ENCODE measurements around the gene AGO4. TPM values are rescaled to one million over a fixed set of nuclear protein-coding genes. Genes with fewer than 3 reads are reported as not detected.
"Not testable (repeated sequence)": the region's sequence is repeated elsewhere in the genome, so short reads cannot be mapped to it uniquely, and the experiment has no call there.

Gene AGO4
- total RNA-seq, 2 donors from 2014 or later: 10.9 to 13.6 TPM

- no peak for DNase-seq
- H3K4me1 Mint-ChIP-seq (ENCODE audit: low read depth): no peaks in the 10 kb centered on the region
- no peaks in the 10 kb centered on the region for H3K36me3 Mint-ChIP-seq (ENCODE audit: insufficient read depth in 2 of 2)
- no peaks in the 10 kb centered on the region for H3K9me3 Mint-ChIP-seq
- ATAC-seq (replicated peaks in 1 of 2): no peak
- H3K27ac Mint-ChIP-seq: no peak overlapping the region
- no peaks in the 10 kb centered on the region for H3K27me3 Mint-ChIP-seq (ENCODE audit: low read depth)
- no peak overlapping the region for H3K4me3 Mint-ChIP-seq
Measured at GRCh38 chr1:35860696-35861095, 52.9 kb downstream of the AGO4 start.

GRCh38 chr1:35863136-35863535, 55.3 kb downstream of the AGO4 start:
- H3K27ac Mint-ChIP-seq: no peak overlapping the region
- no peaks in the 10 kb centered on the region for H3K9me3 Mint-ChIP-seq
- no peak for DNase-seq
- no peaks in the 10 kb centered on the region for H3K4me1 Mint-ChIP-seq (ENCODE audit: low read depth)
- no peak overlapping the region for H3K4me3 Mint-ChIP-seq
- H3K27me3 Mint-ChIP-seq (ENCODE audit: low read depth): no peaks in the 10 kb centered on the region
- ATAC-seq (replicated peaks in 1 of 2): no peak
- no peaks in the 10 kb centered on the region for H3K36me3 Mint-ChIP-seq (ENCODE audit: insufficient read depth in 2 of 2)

GRCh38 chr1:35863881-35864625, 56.2 kb downstream of the AGO4 start:
- Mint-ChIP-seq H3K4me3 (no peak overlapping the region), H3K9me3 (no peaks in the 10 kb centered on the region), H3K36me3 (ENCODE audit: insufficient read depth in 2 of 2) (no peaks in the 10 kb centered on the region), H3K4me1 (ENCODE audit: low read depth) (no peaks in the 10 kb centered on the region), H3K27ac (no peak overlapping the region), H3K27me3 (ENCODE audit: low read depth) (no peaks in the 10 kb centered on the region)
- ATAC-seq (replicated peaks in 1 of 2) (no peak), DNase-seq (no peak)

GRCh38 chr1:35864813-35865212, 57.0 kb downstream of the AGO4 start:
- no peak for ATAC-seq (replicated peaks in 1 of 2)
- no peaks in the 10 kb centered on the region for H3K27me3 Mint-ChIP-seq (ENCODE audit: low read depth)

GRCh38 chr1:35866991-35867390, 59.2 kb downstream of the AGO4 start:
- no peaks in the 10 kb centered on the region for H3K9me3 Mint-ChIP-seq
- H3K4me1 Mint-ChIP-seq (ENCODE audit: low read depth): no peaks in the 10 kb centered on the region
- no peaks in the 10 kb centered on the region for H3K36me3 Mint-ChIP-seq (ENCODE audit: insufficient read depth in 2 of 2)
- H3K27me3 Mint-ChIP-seq (ENCODE audit: low read depth): no peaks in the 10 kb centered on the region
- no peak overlapping the region for H3K27ac Mint-ChIP-seq
- ATAC-seq (replicated peaks in 1 of 2): no peak
- no peak overlapping the region for H3K4me3 Mint-ChIP-seq
- no peak for DNase-seq

More at GRCh38 chr1:35864813-35865212, 57.0 kb downstream of the AGO4 start:
- no peak overlapping the region for H3K4me3 Mint-ChIP-seq
- H3K4me1 Mint-ChIP-seq (ENCODE audit: low read depth): no peaks in the 10 kb centered on the region
- H3K27ac Mint-ChIP-seq: no peak overlapping the region
- no peak for DNase-seq
- H3K36me3 Mint-ChIP-seq (ENCODE audit: insufficient read depth in 2 of 2): no peaks in the 10 kb centered on the region
- H3K9me3 Mint-ChIP-seq: no peaks in the 10 kb centered on the region

- not testable (repeated sequence) for H3K27ac Mint-ChIP-seq; H3K36me3 Mint-ChIP-seq (ENCODE audit: insufficient read depth in 2 of 2); DNase-seq; H3K27me3 Mint-ChIP-seq (ENCODE audit: low read depth); H3K9me3 Mint-ChIP-seq; H3K4me1 Mint-ChIP-seq (ENCODE audit: low read depth); ATAC-seq (replicated peaks in 1 of 2); H3K4me3 Mint-ChIP-seq
Measured at GRCh38 chr1:35869245-35869950, 61.6 kb downstream of the AGO4 start.

- Mint-ChIP-seq H3K9me3 (no peaks in the 10 kb centered on the region), H3K27me3 (ENCODE audit: low read depth) (no peaks in the 10 kb centered on the region), H3K4me1 (ENCODE audit: low read depth) (no peaks in the 10 kb centered on the region), H3K36me3 (ENCODE audit: insufficient read depth in 2 of 2) (no peaks in the 10 kb centered on the region), H3K27ac (no peak overlapping the region), H3K4me3 (no peak overlapping the region)
- ATAC-seq (replicated peaks in 1 of 2) (no peak), DNase-seq (no peak)
Measured at GRCh38 chr1:35870651-35871309, 63.0 kb downstream of the AGO4 start.

GRCh38 chr1:35873243-35873750, 65.5 kb downstream of the AGO4 start:
- ATAC-seq (replicated peaks in 1 of 2): no peak
- H3K36me3 Mint-ChIP-seq (ENCODE audit: insufficient read depth in 2 of 2): no peaks in the 10 kb centered on the region
- no peak overlapping the region for H3K27ac Mint-ChIP-seq

GRCh38 chr1:35874115-35874514, 66.3 kb downstream of the AGO4 start:
- not testable (repeated sequence) for H3K4me3 Mint-ChIP-seq; H3K9me3 Mint-ChIP-seq; H3K27me3 Mint-ChIP-seq (ENCODE audit: low read depth); H3K4me1 Mint-ChIP-seq (ENCODE audit: low read depth); H3K36me3 Mint-ChIP-seq (ENCODE audit: insufficient read depth in 2 of 2); DNase-seq; ATAC-seq (replicated peaks in 1 of 2); H3K27ac Mint-ChIP-seq

More at GRCh38 chr1:35873243-35873750, 65.5 kb downstream of the AGO4 start:
- Mint-ChIP-seq H3K27me3 (ENCODE audit: low read depth) (no peaks in the 10 kb centered on the region), H3K9me3 (no peaks in the 10 kb centered on the region), H3K4me3 (no peak overlapping the region), H3K4me1 (ENCODE audit: low read depth) (no peaks in the 10 kb centered on the region)
- no peak for DNase-seq

- ATAC-seq (replicated peaks in 1 of 2): no peak
- H3K36me3 Mint-ChIP-seq (ENCODE audit: insufficient read depth in 2 of 2): no peaks in the 10 kb centered on the region
- H3K27me3 Mint-ChIP-seq (ENCODE audit: low read depth): peaks cover 5% of the 10 kb centered on the region
- no peaks in the 10 kb centered on the region for H3K9me3 Mint-ChIP-seq
- H3K27ac Mint-ChIP-seq: no peak overlapping the region
- DNase-seq: no peak
- H3K4me3 Mint-ChIP-seq: no peak overlapping the region
- H3K4me1 Mint-ChIP-seq (ENCODE audit: low read depth): peaks cover 6% of the 10 kb centered on the region
Measured at GRCh38 chr1:35876988-35877387, 69.2 kb downstream of the AGO4 start.

GRCh38 chr1:35881850-35882273, 74.0 kb downstream of the AGO4 start:
- DNase-seq (no peak), ATAC-seq (replicated peaks in 1 of 2) (no peak)
- no peaks in the 10 kb centered on the region for H3K9me3 Mint-ChIP-seq
- peaks cover 5% of the 10 kb centered on the region for H3K27me3 Mint-ChIP-seq (ENCODE audit: low read depth)
- peak overlapping the region; percentile 44 to 65 for H3K4me3 Mint-ChIP-seq
- peaks cover 46% of the 10 kb centered on the region for H3K4me1 Mint-ChIP-seq (ENCODE audit: low read depth)
- no peaks in the 10 kb centered on the region for H3K36me3 Mint-ChIP-seq (ENCODE audit: insufficient read depth in 2 of 2)
- peak overlapping the region; percentile 1 for H3K27ac Mint-ChIP-seq

GRCh38 chr1:35882586-35882944, 74.7 kb downstream of the AGO4 start:
- Mint-ChIP-seq H3K27ac (peak overlapping the region; percentile 41), H3K4me1 (ENCODE audit: low read depth) (peaks cover 53% of the 10 kb centered on the region), H3K9me3 (no peaks in the 10 kb centered on the region), H3K4me3 (peak overlapping the region; percentile 44 to 65), H3K36me3 (ENCODE audit: insufficient read depth in 2 of 2) (no peaks in the 10 kb centered on the region), H3K27me3 (ENCODE audit: low read depth) (peaks cover 5% of the 10 kb centered on the region)
- peak in 1 of 2 donors; percentile 3 for DNase-seq
- no peak for ATAC-seq (replicated peaks in 1 of 2)

- H3K27ac Mint-ChIP-seq: peak within 1 kb of the TSS; percentile 68
- ATAC-seq (replicated peaks in 1 of 2): peak; percentile 91 to 92
- peaks cover 55% of the 10 kb centered on the region for H3K4me1 Mint-ChIP-seq (ENCODE audit: low read depth)
- DNase-seq: peak; percentile 97 to 99
- no peaks in the 10 kb centered on the region for H3K9me3 Mint-ChIP-seq
- no peaks in the 10 kb centered on the region for H3K36me3 Mint-ChIP-seq (ENCODE audit: insufficient read depth in 2 of 2)
- peaks cover 5% of the 10 kb centered on the region for H3K27me3 Mint-ChIP-seq (ENCODE audit: low read depth)
- peak within 1 kb of the TSS; percentile 96 to 98 for H3K4me3 Mint-ChIP-seq
Measured at GRCh38 chr1:35882945-35883634, 75.3 kb downstream of the AGO4 start, which contains the start of gene AGO1. Gene AGO1 (plus strand): TSS chr1:35883209. CDS start chr1:35883422, 213 bp downstream.
